ENCODE data around the gene GARIN5B. TPM values are rescaled to one million over a fixed set of nuclear protein-coding genes. Genes with fewer than 3 reads are reported as not detected.
A peak's percentile ranks its signal among the peaks of the same experiment; 100 is the strongest.

GARIN5B gene
- total RNA-seq, 1 donor from 2014 or later, result not detected

- no peak for DNase-seq (ENCODE audit: low spot score, unreplicated experiment)
- H3K27me3 Mint-ChIP-seq, result peaks cover 56% of the 10 kb centered on the region
- H3K9me3 Mint-ChIP-seq (ENCODE audit: low read depth), result no peaks in the 10 kb centered on the region
- no peak for TF ChIP-seq CTCF (IDR thresholded peaks at IDR 0.05; ENCODE audit: unreplicated experiment)
- no peak overlapping the region for H3K27ac Mint-ChIP-seq
- H3K4me1 Mint-ChIP-seq (ENCODE audit: low read depth), result peaks cover 6% of the 10 kb centered on the region
- peaks cover 2% of the 10 kb centered on the region for H3K36me3 Mint-ChIP-seq (ENCODE audit: insufficient read depth)
- no peak overlapping the region for H3K4me3 Mint-ChIP-seq (ENCODE audit: low read depth)
Measured at GRCh38 chr19:55352040-55352439, 11.0 kb downstream of the GARIN5B start.

DNA sequence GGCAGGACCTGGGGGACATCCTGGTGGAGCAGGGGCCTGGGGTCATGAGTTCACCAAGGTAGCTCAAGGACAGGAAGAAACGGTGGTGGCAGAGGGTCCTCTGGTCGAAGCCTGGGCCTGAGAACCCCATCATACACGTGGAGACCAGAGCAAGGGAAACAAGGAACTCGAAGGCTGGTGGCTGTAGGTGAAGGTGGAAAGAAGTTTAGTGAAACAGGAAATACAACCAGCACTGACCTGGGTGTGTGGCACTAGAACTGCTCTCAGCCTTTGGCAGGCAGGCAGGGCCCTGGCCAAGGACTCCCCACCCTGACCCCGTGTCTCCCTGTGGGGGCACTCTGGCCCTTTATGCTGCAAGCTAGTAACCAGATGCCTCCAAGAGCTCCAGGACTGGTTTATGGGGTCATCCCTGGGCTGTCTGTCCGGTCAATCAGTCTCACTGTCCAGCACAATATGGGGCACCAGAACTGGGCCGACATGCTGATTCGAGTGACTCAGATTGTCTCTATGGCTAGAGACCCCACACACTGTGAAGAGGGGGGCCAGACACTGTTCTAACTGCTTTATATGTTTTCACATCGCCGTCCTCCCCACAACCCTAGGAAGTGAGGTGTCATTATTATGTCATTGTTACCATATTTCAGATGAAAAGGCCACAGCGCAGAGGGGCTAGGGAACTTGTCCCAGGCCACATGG, 12.3 kb downstream of the GARIN5B start:
- Mint-ChIP-seq H3K36me3 (ENCODE audit: insufficient read depth) (peaks cover 2% of the 10 kb centered on the region), H3K4me1 (ENCODE audit: low read depth) (peaks cover 6% of the 10 kb centered on the region), H3K27me3 (peaks cover 44% of the 10 kb centered on the region), H3K9me3 (ENCODE audit: low read depth) (no peaks in the 10 kb centered on the region), H3K27ac (no peak overlapping the region), H3K4me3 (ENCODE audit: low read depth) (no peak overlapping the region)
- no peak for TF ChIP-seq CTCF (IDR thresholded peaks at IDR 0.05; ENCODE audit: unreplicated experiment)
- no peak for DNase-seq (ENCODE audit: low spot score, unreplicated experiment)

DNA sequence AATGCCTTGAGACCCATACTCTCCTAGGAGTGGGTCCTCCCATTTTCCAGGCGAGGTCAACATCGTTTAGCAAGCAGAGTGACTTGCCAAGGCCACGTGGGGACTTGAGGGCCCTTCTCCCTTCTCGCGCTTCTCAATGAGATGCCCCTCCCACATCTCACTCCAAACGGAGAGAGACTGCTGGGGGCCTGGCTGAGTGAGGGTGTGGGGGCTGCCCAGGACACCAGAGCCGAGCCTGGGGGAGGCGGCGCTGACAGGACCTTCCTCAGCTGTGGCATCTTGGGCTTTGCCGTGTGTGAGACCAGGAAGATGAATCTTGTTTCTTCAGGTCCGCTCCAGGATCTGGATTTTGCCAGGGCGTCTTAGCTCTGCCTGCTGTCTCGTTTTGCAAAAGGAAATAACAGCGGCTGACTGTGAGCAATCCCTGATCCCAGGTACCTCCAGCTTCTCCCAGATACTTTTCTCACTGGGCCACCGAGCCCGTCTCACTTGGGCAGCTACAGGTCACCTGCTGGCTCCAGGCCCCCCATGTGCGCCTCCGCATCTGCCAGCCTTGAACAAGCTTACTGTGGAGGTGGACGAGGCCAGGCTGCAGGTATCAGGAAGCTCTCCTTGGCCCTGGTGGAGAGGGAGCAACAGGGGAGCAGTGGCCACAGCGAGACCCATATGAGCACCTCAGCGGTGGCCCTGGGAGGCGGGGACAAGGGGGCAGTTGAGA, 14.6 kb downstream of the GARIN5B start:
- Mint-ChIP-seq H3K36me3 (ENCODE audit: insufficient read depth) (peaks cover 8% of the 10 kb centered on the region), H3K27me3 (peaks cover 32% of the 10 kb centered on the region), H3K27ac (peak overlapping the region; percentile 20), H3K9me3 (ENCODE audit: low read depth) (no peaks in the 10 kb centered on the region), H3K4me1 (ENCODE audit: low read depth) (peaks cover 6% of the 10 kb centered on the region), H3K4me3 (ENCODE audit: low read depth) (no peak overlapping the region)
- TF ChIP-seq CTCF (IDR thresholded peaks at IDR 0.05; ENCODE audit: unreplicated experiment), result no peak
- DNase-seq (ENCODE audit: low spot score, unreplicated experiment), result no peak

DNA sequence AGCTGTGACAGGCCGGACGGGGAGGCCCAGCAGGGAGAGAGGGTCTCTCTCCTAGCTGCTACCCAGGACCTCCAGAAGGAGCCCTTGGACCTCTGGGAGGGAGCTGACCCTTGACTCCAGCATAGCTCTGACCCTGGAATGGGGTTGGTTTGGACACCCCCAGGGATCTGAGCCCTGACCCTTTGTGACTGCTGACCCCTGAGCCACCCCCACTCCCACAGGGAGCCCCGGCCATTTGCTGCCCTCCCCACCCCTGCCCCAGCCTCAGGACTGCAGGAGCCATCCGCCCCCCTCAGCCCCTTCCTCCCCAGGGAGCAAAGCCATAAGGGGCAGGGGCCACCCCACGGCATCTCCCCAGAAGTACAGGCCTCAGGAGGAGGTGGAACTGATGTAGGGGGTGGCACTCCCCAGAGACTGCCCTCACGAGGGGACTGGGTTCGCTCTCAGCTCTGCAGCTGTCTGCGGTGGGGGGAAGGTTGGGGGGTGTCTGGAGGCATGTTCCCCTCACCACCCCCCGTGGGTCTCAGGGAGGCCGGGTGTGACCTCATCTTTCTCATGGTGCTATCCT, 15.5 kb downstream of the GARIN5B start:
- peaks cover 8% of the 10 kb centered on the region for H3K36me3 Mint-ChIP-seq (ENCODE audit: insufficient read depth)
- peaks cover 6% of the 10 kb centered on the region for H3K4me1 Mint-ChIP-seq (ENCODE audit: low read depth)
- no peaks in the 10 kb centered on the region for H3K9me3 Mint-ChIP-seq (ENCODE audit: low read depth)
- DNase-seq (ENCODE audit: low spot score, unreplicated experiment), result no peak
- no peak overlapping the region for H3K4me3 Mint-ChIP-seq (ENCODE audit: low read depth)
- no peak for TF ChIP-seq CTCF (IDR thresholded peaks at IDR 0.05; ENCODE audit: unreplicated experiment)
- no peak overlapping the region for H3K27ac Mint-ChIP-seq
- H3K27me3 Mint-ChIP-seq, result peaks cover 23% of the 10 kb centered on the region

DNA sequence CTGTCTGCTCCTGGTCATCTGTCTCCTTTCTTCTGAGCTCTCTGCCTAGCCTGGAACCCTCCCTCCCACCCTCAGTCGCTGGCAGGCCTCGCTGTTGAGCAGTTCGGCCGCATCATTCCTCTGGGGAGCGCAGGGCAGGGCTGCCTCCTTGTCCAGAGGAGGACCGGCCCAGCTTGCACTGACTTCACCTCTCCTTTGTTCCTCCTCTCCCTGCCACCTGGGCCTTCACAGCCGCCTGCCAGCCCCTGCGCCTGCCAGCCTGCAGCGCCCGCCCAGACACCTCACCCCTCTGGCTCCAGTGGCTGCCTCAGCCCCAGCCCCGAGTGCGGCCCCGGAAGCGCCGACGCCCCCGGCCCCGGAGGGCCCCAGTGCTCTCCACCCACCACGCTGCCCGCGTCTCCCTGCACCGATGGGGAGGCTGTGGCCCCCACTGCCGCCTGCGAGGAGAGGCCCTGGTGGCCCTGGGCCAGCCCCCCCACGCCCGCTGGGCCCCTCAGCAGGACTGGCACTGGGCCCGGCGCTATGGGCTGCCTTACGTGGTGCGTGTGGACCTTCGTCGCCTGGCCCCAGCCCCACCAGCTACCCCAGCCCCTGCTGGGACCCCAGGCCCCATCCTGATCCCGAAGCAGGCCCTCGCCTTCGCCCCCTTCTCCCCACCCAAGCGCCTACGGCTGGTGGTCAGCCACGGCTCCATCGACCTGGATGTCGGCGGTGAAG, 16.2 kb downstream of the GARIN5B start:
- H3K9me3 Mint-ChIP-seq (ENCODE audit: low read depth), result no peaks in the 10 kb centered on the region
- peaks cover 6% of the 10 kb centered on the region for H3K4me1 Mint-ChIP-seq (ENCODE audit: low read depth)
- TF ChIP-seq CTCF (IDR thresholded peaks at IDR 0.05; ENCODE audit: unreplicated experiment), result no peak
- H3K36me3 Mint-ChIP-seq (ENCODE audit: insufficient read depth), result peaks cover 8% of the 10 kb centered on the region
- DNase-seq (ENCODE audit: low spot score, unreplicated experiment), result no peak
- H3K27ac Mint-ChIP-seq, result no peak overlapping the region
- H3K27me3 Mint-ChIP-seq, result peaks cover 16% of the 10 kb centered on the region
- no peak overlapping the region for H3K4me3 Mint-ChIP-seq (ENCODE audit: low read depth)

All from progenitor cell of endocrine pancreas (in vitro differentiated cells).